Right atrium auricular region (tissue), 2 donors: ENCODE results near the gene RSBN1. TPM values are rescaled to one million over a fixed set of nuclear protein-coding genes. Genes with fewer than 3 reads are reported as not detected.

Source experiments
- DNase-seq: peaks from one replicate; pipeline ENCODE4 v3.0.0-alpha.2; 2019; ENCODE audit warnings: low spot score
- H3K27ac ChIP-seq, 2 donors: fragments of 200-600 bp; sonication (generic); 1 replicate in 1 of 2; 2 replicates in 1 of 2; pipeline ENCODE4 v1.5.1; 2016 to 2019
- H3K27me3 ChIP-seq, 2 donors: fragments of 200-600 bp; sonication (generic); one replicate each; pipeline versions ENCODE4 v1.5.1 to v1.6.0; 2017 to 2019
- H3K36me3 ChIP-seq: fragments of 200-600 bp; sonication (generic); one replicate; pipeline ENCODE4 v1.5.1; 2016
- H3K4me1 ChIP-seq, 2 donors: fragments of 200-600 bp; sonication (generic); one replicate each; pipeline versions ENCODE4 v1.5.1 to v1.6.0; 2017 to 2019
- H3K4me3 ChIP-seq, 2 donors: fragments of 200-600 bp; sonication (generic); 1 replicate in 1 of 2; 2 replicates in 1 of 2; pipeline ENCODE4 v1.5.1; 2017 to 2019; ENCODE audit warnings: mild to moderate bottlenecking in 1 of 2, moderate library complexity in 1 of 2
- H3K9me3 ChIP-seq, 2 donors: fragments of 200-600 bp; sonication (generic); one replicate each; pipeline ENCODE4 v1.5.1; 2019
- total RNA-seq, 2 donors: library from RNA; depleted of rRNA; stranded (reverse); fragments of >200 nt; gene quantifications; one replicate each; pipeline ENCODE4 v1.1.0, GENCODE V29; 2016
- TF ChIP-seq, protein P1 (sequence below), 2 donors: fragments of 200-600 bp; sonication (generic); IDR thresholded peaks; one replicate each; pipeline ENCODE4 v1.5.1; 2019; ENCODE audit warnings: antibody characterized with exemption in 2 of 2

RSBN1 gene
- 10 to 100 TPM in 1 of 2 donors, 1 to 10 TPM in 1; 9.6 to 13.9 TPM for total RNA-seq

DNA sequence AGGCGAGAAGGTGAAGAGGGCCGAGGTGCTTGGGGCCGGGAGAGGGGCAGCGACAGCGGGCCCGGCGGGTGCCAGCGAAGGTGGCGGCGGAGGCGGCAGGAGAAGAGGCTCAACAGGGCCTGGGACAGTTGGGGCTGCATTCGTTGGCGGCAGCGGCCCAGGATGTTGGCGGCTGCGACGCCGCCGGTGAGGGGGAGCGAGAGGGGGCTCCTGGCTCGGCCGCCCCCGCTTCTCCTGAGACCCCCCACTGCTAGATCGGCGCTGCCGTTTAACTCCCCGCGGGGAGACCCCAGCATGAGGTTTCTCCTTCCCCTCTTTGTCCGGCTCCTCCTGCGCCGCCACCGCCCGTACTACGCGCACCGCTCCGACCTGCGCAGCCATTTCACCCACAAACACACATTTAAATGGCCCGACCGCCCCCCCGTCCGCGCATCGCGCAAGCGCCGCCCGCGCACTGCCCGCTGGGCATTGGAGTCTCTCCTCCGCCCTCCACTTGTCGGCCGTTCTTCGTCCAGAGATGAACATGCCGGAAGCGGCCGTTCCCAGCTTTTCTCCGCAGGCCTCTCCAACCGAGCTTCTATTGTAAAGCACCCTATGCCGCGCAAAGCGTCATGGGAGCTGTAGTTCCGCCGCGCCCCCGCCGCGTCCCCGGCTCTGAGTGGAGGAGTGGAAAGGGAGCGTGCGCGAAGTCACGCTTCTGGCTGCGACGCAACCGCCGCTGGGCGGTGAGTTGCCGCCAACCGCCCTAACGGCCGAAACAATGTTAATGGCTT is at the start of gene RSBN1:
Gene RSBN1 (minus strand): TSS at position 589 of the 773 bp plus-strand sequence. CDS start 64 bp downstream, at position 525.
- no peaks in the 10 kb centered on the region for H3K36me3 ChIP-seq
- no peaks in the 10 kb centered on the region for H3K27me3 ChIP-seq
- H3K4me3 ChIP-seq = peak within 1 kb of the TSS; percentile 83 to 91
- TF ChIP-seq, protein P1, sequence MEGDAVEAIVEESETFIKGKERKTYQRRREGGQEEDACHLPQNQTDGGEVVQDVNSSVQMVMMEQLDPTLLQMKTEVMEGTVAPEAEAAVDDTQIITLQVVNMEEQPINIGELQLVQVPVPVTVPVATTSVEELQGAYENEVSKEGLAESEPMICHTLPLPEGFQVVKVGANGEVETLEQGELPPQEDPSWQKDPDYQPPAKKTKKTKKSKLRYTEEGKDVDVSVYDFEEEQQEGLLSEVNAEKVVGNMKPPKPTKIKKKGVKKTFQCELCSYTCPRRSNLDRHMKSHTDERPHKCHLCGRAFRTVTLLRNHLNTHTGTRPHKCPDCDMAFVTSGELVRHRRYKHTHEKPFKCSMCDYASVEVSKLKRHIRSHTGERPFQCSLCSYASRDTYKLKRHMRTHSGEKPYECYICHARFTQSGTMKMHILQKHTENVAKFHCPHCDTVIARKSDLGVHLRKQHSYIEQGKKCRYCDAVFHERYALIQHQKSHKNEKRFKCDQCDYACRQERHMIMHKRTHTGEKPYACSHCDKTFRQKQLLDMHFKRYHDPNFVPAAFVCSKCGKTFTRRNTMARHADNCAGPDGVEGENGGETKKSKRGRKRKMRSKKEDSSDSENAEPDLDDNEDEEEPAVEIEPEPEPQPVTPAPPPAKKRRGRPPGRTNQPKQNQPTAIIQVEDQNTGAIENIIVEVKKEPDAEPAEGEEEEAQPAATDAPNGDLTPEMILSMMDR (IDR thresholded peaks at IDR 0.05) = peak in 1 of 2 donors; percentile 36
- peaks cover 0 to 25% of the 10 kb centered on the region in 2 donors for H3K4me1 ChIP-seq
- no peaks in the 10 kb centered on the region for H3K9me3 ChIP-seq
- peak within 1 kb of the TSS; percentile 90 to 93 for H3K27ac ChIP-seq
- DNase-seq = peak; percentile 99

- no peaks in the 10 kb centered on the region for H3K4me1 ChIP-seq
- H3K4me3 ChIP-seq = no peak overlapping the region
- no peaks in the 10 kb centered on the region for H3K27me3 ChIP-seq
- H3K9me3 ChIP-seq = no peaks in the 10 kb centered on the region
- TF ChIP-seq, protein P1 (IDR thresholded peaks at IDR 0.05) = no peak
- DNase-seq = no peak
- H3K27ac ChIP-seq = no peak overlapping the region
- H3K36me3 ChIP-seq = no peaks in the 10 kb centered on the region
These were observed 49.4 kb upstream of the RSBN1 start for GRCh38 chr1:113861641-113862040.

DNA sequence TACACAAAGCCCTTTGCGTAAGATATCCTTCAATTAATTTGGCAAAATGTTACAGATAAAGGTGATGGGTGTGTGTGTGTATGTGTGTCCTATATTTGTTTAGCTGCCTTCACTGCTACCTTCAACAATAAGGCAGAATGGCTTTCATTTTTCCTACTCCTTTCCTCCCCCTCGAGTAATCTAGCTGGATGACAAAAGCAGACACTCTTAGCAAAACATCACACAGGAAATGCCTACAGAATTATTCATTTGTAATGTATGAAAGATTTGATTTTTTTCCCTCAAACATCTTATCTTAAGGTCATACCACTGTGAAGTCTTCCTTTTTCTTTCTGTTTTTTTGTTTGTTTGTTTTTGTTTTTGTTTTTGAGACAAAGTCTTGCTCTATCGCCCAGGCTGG is 48.6 kb upstream of the RSBN1 start:
- no peaks in the 10 kb centered on the region for H3K9me3 ChIP-seq
- DNase-seq = no peak
- TF ChIP-seq, protein P1 (IDR thresholded peaks at IDR 0.05) = no peak
- H3K27me3 ChIP-seq = no peaks in the 10 kb centered on the region
- H3K4me3 ChIP-seq = no peak overlapping the region
- no peaks in the 10 kb centered on the region for H3K4me1 ChIP-seq
- H3K36me3 ChIP-seq = no peaks in the 10 kb centered on the region
- no peak overlapping the region for H3K27ac ChIP-seq

DNA sequence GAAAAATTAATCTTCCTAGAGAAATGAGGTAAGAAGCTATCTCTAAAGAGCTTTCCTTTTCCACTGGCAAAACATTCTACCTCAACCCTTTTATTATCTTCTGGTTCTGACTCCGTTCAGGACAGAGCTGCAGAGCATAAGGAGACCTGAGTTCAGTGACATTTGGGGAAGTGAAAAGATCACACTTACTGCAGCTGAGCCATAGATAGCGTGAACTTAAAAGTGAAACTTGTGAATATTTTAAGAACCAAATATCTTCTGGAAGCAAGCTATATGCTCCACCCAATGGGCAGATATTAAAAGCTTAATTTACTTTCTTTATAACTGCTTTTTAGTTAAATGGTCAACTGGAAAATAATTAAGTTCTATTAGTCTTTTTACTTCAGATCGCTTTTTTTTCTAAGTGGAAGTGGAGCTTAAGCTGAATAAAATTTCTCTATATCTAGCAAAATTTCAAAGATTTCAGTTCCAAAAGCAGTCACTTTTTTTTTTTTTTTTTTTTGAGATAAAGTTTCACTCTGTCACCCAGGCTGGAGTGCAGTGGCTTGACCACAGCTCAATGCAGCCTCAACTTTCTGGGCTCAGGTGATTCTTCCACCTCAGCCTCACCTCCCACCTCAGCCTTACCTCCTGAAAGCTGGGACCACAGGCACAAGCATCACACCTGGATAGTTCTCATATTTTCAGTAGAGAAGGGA is 47.4 kb upstream of the RSBN1 start:
- TF ChIP-seq, protein P1 (IDR thresholded peaks at IDR 0.05) = no peak
- DNase-seq = no peak
- Histone ChIP-seq H3K4me1 (no peaks in the 10 kb centered on the region), H3K4me3 (no peak overlapping the region), H3K9me3 (no peaks in the 10 kb centered on the region), H3K27ac (no peak overlapping the region), H3K36me3 (no peaks in the 10 kb centered on the region), H3K27me3 (no peaks in the 10 kb centered on the region)

DNA sequence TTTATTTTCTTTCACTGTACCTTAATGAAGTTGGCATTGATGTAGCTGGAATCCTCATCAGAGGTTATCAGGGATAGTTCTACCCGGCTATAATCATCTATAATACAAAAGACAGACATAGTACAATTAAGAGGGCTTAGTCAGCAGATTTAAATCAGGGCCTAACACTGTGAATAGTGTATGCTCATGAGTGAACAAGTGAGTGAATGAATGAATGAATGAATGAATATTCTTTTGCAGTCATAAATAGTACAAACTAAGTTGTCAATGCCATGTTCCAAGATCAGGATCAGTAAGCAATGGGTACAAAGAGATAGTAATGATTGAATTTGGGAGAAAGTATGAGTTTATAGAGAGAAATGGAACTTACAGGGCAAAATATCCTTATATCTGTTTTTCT is 46.7 kb upstream of the RSBN1 start:
- Histone ChIP-seq H3K4me1 (no peaks in the 10 kb centered on the region), H3K4me3 (no peak overlapping the region), H3K36me3 (no peaks in the 10 kb centered on the region), H3K27me3 (no peaks in the 10 kb centered on the region), H3K27ac (no peak overlapping the region), H3K9me3 (no peaks in the 10 kb centered on the region)
- TF ChIP-seq, protein P1 (IDR thresholded peaks at IDR 0.05) = no peak
- DNase-seq = no peak
